H9 (cell line): Measurements from ENCODE around the gene UBE2V1. TPM values are rescaled to one million over a fixed set of nuclear protein-coding genes. Genes with fewer than 3 reads are reported as not detected.

ENCODE experiments used
- DNase-seq: peaks from one replicate; pipeline ENCODE4 v3.0.0-alpha.2; 2017
- H2AFZ ChIP-seq: one replicate; pipeline ENCODE4 v1.6.1; 2013; ENCODE audit warnings: mild to moderate bottlenecking, low read length, control low read depth, moderate library complexity
- H2AK5ac ChIP-seq: 2 replicates; pipeline ENCODE4 v1.6.1; 2013; ENCODE audit warnings: low read length, control low read depth, mixed read lengths; ENCODE audit not compliant: insufficient read length
- H2BK120ac ChIP-seq: one replicate; pipeline ENCODE4 v1.6.1; 2013; ENCODE audit warnings: low read depth, mild to moderate bottlenecking, low read length, control low read depth, inconsistent platforms; ENCODE audit not compliant: poor library complexity, severe bottlenecking
- H2BK12ac ChIP-seq: 2 replicates; pipeline ENCODE4 v1.6.1; 2013; ENCODE audit warnings: low read length, control low read depth, mixed read lengths, low read depth; ENCODE audit not compliant: insufficient read length
- H2BK15ac ChIP-seq: 2 replicates; pipeline ENCODE4 v1.6.1; 2013; ENCODE audit warnings: low read depth, low read length, control low read depth
- H2BK20ac ChIP-seq: one replicate; pipeline ENCODE4 v1.6.1; 2013; ENCODE audit warnings: low read depth, mild to moderate bottlenecking, low read length, control low read depth, inconsistent platforms; ENCODE audit not compliant: poor library complexity, severe bottlenecking
- H2BK5ac ChIP-seq: 2 replicates; pipeline ENCODE4 v1.6.1; 2013; ENCODE audit warnings: low read length, control low read depth, mixed read lengths; ENCODE audit not compliant: insufficient read length
- H3K14ac ChIP-seq: 2 replicates; pipeline ENCODE4 v1.6.1; 2013; ENCODE audit warnings: low read length, control low read depth; ENCODE audit not compliant: insufficient read depth
- H3K18ac ChIP-seq: 2 replicates; pipeline ENCODE4 v1.6.1; 2013; ENCODE audit warnings: low read depth, mild to moderate bottlenecking, mixed read lengths, low read length, control low read depth; ENCODE audit not compliant: insufficient read length
- H3K23ac ChIP-seq: 2 replicates; pipeline ENCODE4 v1.6.1; 2013; ENCODE audit warnings: low read length, control low read depth, mixed read lengths, low read depth; ENCODE audit not compliant: insufficient read length
- H3K23me2 ChIP-seq: 2 replicates; pipeline ENCODE4 v1.6.1; 2013; ENCODE audit warnings: low read depth, mild to moderate bottlenecking, mixed read lengths, low read length, control low read depth; ENCODE audit not compliant: insufficient read length, poor library complexity, severe bottlenecking
- H3K27ac ChIP-seq: 2 replicates; pipeline ENCODE4 v1.5.1; 2013; ENCODE audit warnings: low read length, control low read depth, mixed read lengths, low read depth; ENCODE audit not compliant: insufficient read length
- H3K27me3 ChIP-seq: 2 replicates; pipeline ENCODE4 v1.6.1; 2013; ENCODE audit warnings: low read length, control low read depth, inconsistent platforms; ENCODE audit not compliant: insufficient read depth
- H3K4ac ChIP-seq: 2 replicates; pipeline ENCODE4 v1.6.1; 2013; ENCODE audit warnings: low read depth, mild to moderate bottlenecking, control low read depth, inconsistent platforms, low read length, moderate library complexity
- H3K4me1 ChIP-seq: 2 replicates; pipeline ENCODE4 v1.6.1; 2013; ENCODE audit warnings: low read length, control low read depth, inconsistent platforms; ENCODE audit not compliant: insufficient read depth
- H3K4me2 ChIP-seq: 2 replicates; pipeline ENCODE4 v1.6.1; 2013; ENCODE audit warnings: low read length, control low read depth, mixed read lengths; ENCODE audit not compliant: insufficient read length, insufficient read depth
- H3K56ac ChIP-seq: 2 replicates; pipeline ENCODE4 v1.6.1; 2013; ENCODE audit warnings: low read depth, mild to moderate bottlenecking, mixed read lengths, low read length, control low read depth; ENCODE audit not compliant: insufficient read length
- H3K79me1 ChIP-seq: 2 replicates; pipeline ENCODE4 v1.6.1; 2013; ENCODE audit warnings: low read depth, mild to moderate bottlenecking, moderate library complexity, low read length, control low read depth, inconsistent platforms; ENCODE audit not compliant: insufficient read depth, poor library complexity, severe bottlenecking
- H3K79me2 ChIP-seq: 2 replicates; pipeline ENCODE4 v1.6.1; 2013; ENCODE audit warnings: low read length, control low read depth, inconsistent platforms; ENCODE audit not compliant: insufficient read depth
- H3K9ac ChIP-seq: 2 replicates; pipeline ENCODE4 v1.6.1; 2013; ENCODE audit warnings: low read length, control low read depth, mixed read lengths; ENCODE audit not compliant: insufficient read length; ENCODE audit errors: extremely low read depth
- H3K9me3 ChIP-seq: one replicate; pipeline ENCODE4 v1.6.1; 2013; ENCODE audit warnings: low read depth, low read length, inconsistent platforms; ENCODE audit not compliant: control insufficient read depth
- H3T11ph ChIP-seq: one replicate; pipeline ENCODE4 v1.6.1; 2013; ENCODE audit warnings: mild to moderate bottlenecking, low read length, control low read depth, inconsistent platforms
- H4K20me1 ChIP-seq: one replicate; pipeline ENCODE4 v1.6.1; 2013; ENCODE audit not compliant: control insufficient read depth, insufficient read length, insufficient read depth
- H4K5ac ChIP-seq: 2 replicates; pipeline ENCODE4 v1.6.1; 2013; ENCODE audit warnings: low read depth, mild to moderate bottlenecking, mixed read lengths, low read length, control low read depth; ENCODE audit not compliant: insufficient read length
- H4K8ac ChIP-seq: replicated peaks from 2 replicates; pipeline ENCODE4 v1.6.1; 2013; ENCODE audit warnings: low read length, control low read depth, mixed read lengths, low read depth; ENCODE audit not compliant: insufficient read length
- H4K91ac ChIP-seq: 2 replicates; pipeline ENCODE4 v1.6.1; 2013; ENCODE audit warnings: low read depth, mild to moderate bottlenecking, moderate library complexity, mixed read lengths, low read length, control low read depth; ENCODE audit not compliant: insufficient read length
- H3K27ac Mint-ChIP-seq, 3 experiments: 2 replicates in 2 of 3; 3 replicates in 1 of 3; pipeline ENCODE4 v1.8.0; 2020 to 2021; ENCODE audit warnings: mixed read lengths in 3 of 3, mild to moderate bottlenecking in 1 of 3, moderate library complexity in 1 of 3
- H3K27me3 Mint-ChIP-seq: 2 replicates; pipeline ENCODE4 v1.8.0; 2021; ENCODE audit warnings: low read depth, mild to moderate bottlenecking, moderate library complexity, mixed read lengths
- H3K36me3 Mint-ChIP-seq, 3 experiments: 2 replicates in 2 of 3; 3 replicates in 1 of 3; pipeline ENCODE4 v1.8.0; 2020 to 2021; ENCODE audit warnings: low read depth in 3 of 3, mixed read lengths in 3 of 3; ENCODE audit not compliant: insufficient read depth in 1 of 3
- H3K4me1 Mint-ChIP-seq, 2 experiments: 2 replicates each; pipeline ENCODE4 v1.8.0; 2020; ENCODE audit warnings: mixed read lengths in 2 of 2
- H3K4me3 Mint-ChIP-seq, 2 experiments: 2 replicates in 1 of 2; 3 replicates in 1 of 2; pipeline ENCODE4 v1.8.0; 2020 to 2021; ENCODE audit warnings: mild to moderate bottlenecking in 2 of 2, mixed read lengths in 2 of 2, moderate library complexity in 1 of 2
- H3K9me3 Mint-ChIP-seq, 2 experiments: 2 replicates in 1 of 2; 3 replicates in 1 of 2; pipeline ENCODE4 v1.8.0; 2020; ENCODE audit warnings: mild to moderate bottlenecking in 2 of 2, mixed read lengths in 2 of 2, moderate library complexity in 1 of 2
- WGBS: extraction: QIAGEN DNeasy Blood & Tissue Kit; methylation state at CpG from one replicate; pipeline ENCODE4 v1.1.7; 2013; ENCODE audit warnings: missing lambda C conversion rate, low lambda C conversion rate, mixed read lengths; ENCODE audit not compliant: insufficient read length; ENCODE audit errors: extremely low coverage; 5-methylcytosine and 5-hydroxymethylcytosine counted together
- total RNA-seq: library from RNA; stranded (reverse); gene quantifications from 2 replicates; pipeline ENCODE4 v1.2.1, GENCODE V29; 2021
- TF ChIP-seq, protein P1 (sequence below): fragments of 200-600 bp; sonication (generic); conservative IDR thresholded peaks from 3 replicates; pipeline ENCODE4 v1.8.0; 2021; ENCODE audit warnings: antibody characterized with exemption, mild to moderate bottlenecking

Gene UBE2V1
- total RNA-seq, 1 experiment from 2014 or later = 152 TPM

DNA sequence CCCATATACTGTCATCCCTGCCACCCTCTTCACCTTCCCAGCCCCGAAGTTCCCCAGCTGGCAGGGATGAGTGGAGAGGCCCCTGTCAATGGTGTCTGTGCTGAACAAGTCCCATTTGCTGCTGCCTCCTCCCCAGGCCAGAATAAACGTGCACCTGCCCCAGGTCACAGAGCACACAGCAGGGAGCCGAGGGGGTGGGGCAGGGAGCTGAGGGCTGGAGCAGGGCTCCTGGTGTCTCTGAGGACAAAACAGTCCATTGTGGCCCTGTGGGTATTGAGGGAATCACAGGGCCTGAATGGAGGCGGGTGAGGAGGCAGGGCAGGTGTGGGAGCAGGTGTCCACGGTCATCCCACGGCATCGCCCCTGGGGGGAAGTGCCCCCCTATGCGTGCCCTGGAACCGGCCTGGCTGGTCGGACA lies 74.4 kb downstream of the UBE2V1 start:
- Histone ChIP-seq H2BK15ac (no peak overlapping the region), H3K9ac (no peak overlapping the region), H2AFZ (no peak overlapping the region), H3K4ac (no peak overlapping the region), H3K27ac (no peak overlapping the region), H4K91ac (no peak overlapping the region), H4K8ac (no peak overlapping the region), H3K4me1 (no peaks in the 10 kb centered on the region), H3T11ph (no peak overlapping the region), H2BK5ac (no peak overlapping the region), H3K9me3 (no peaks in the 10 kb centered on the region), H2BK120ac (no peak overlapping the region), H2BK20ac (no peak overlapping the region), H2BK12ac (no peak overlapping the region), H2AK5ac (no peak overlapping the region), H3K56ac (no peak overlapping the region), H3K23me2 (peaks cover 3% of the 10 kb centered on the region), H3K27me3 (no peaks in the 10 kb centered on the region), H4K20me1 (no peaks in the 10 kb centered on the region), H3K23ac (no peak overlapping the region), H3K14ac (no peak overlapping the region), H3K79me1 (no peaks in the 10 kb centered on the region), H3K79me2 (no peaks in the 10 kb centered on the region), H4K5ac (no peak overlapping the region), H3K4me2 (no peak overlapping the region), H3K18ac (no peak overlapping the region)
- TF ChIP-seq, protein P1, sequence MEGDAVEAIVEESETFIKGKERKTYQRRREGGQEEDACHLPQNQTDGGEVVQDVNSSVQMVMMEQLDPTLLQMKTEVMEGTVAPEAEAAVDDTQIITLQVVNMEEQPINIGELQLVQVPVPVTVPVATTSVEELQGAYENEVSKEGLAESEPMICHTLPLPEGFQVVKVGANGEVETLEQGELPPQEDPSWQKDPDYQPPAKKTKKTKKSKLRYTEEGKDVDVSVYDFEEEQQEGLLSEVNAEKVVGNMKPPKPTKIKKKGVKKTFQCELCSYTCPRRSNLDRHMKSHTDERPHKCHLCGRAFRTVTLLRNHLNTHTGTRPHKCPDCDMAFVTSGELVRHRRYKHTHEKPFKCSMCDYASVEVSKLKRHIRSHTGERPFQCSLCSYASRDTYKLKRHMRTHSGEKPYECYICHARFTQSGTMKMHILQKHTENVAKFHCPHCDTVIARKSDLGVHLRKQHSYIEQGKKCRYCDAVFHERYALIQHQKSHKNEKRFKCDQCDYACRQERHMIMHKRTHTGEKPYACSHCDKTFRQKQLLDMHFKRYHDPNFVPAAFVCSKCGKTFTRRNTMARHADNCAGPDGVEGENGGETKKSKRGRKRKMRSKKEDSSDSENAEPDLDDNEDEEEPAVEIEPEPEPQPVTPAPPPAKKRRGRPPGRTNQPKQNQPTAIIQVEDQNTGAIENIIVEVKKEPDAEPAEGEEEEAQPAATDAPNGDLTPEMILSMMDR = no peak
- peak; percentile 46 for DNase-seq
- no peaks in the 10 kb centered on the region for H3K36me3 Mint-ChIP-seq
- H3K9me3 Mint-ChIP-seq = no peaks in the 10 kb centered on the region; a peak in 1 of 5 replicates
- peaks cover 17 to 45% of the 10 kb centered on the region in 2 experiments for H3K4me1 Mint-ChIP-seq
- H3K27ac Mint-ChIP-seq = peak overlapping the region in 1 of 3 experiments; percentile 14; a peak in 2 of 7 replicates
- peaks cover 1% of the 10 kb centered on the region; the same call in 1 of the 2 replicates for H3K27me3 Mint-ChIP-seq
- no peak overlapping the region for H3K4me3 Mint-ChIP-seq
- no CpG with 5 or more reads among the region's 10 CpGs for WGBS
